HCT116 (cell line): ENCODE data around the gene PFDN4. TPM values are rescaled to one million over a fixed set of nuclear protein-coding genes. Genes with fewer than 3 reads are reported as not detected.

Experiments used
- ATAC-seq: fragments of 200-7000 bp; cut with Tn5 transposase; 2 replicates; pipeline ENCODE4 v1.9.1; 2020; ENCODE audit warnings: mild to moderate bottlenecking, moderate library complexity
- BruUV-seq: library from RNA; stranded (reverse); fragments of 400-500 nt; replicated peaks from 2 replicates; lab custom pipeline; 2021; lab: Mats Ljungman, UMichigan
- CTCF ChIA-PET: fragments of 300-600 bp; sonication (Branson Sonifier 250); formaldehyde crosslinking; loops from one replicate; lab custom pipeline; 2021; ENCODE audit warnings: antibody characterized with exemption; lab: Charles Lee
- POLR2A ChIA-PET: fragments of 300-600, 350-600 bp; sonication (Branson Sonifier 250); formaldehyde crosslinking; loops from one replicate; lab custom pipeline; 2021; ENCODE audit warnings: antibody characterized with exemption; lab: Charles Lee
- RAD21 ChIA-PET, 2 experiments: fragments of 300-600 bp; sonication (Branson Sonifier 250); formaldehyde crosslinking; loops; one replicate each; lab custom pipeline; 2023; ENCODE audit warnings: low total read pairs in 2 of 2; ENCODE audit not compliant: uncharacterized antibody in 2 of 2, unreplicated experiment in 2 of 2, low non-redundant PET in 1 of 2; lab: Charles Lee
- DNase-seq: peaks from one replicate; pipeline ENCODE4 v3.0.0-alpha.2; 2010; ENCODE audit warnings: low read depth, low spot score
- H2AFZ ChIP-seq: fragments of 200-600 bp; shearing (Covaris generic), sonication (generic); 2 replicates; pipeline ENCODE4 v1.6.1; 2017; ENCODE audit warnings: low read depth, mixed run types, mixed read lengths, antibody characterized with exemption, low read length; ENCODE audit not compliant: poor library complexity, severe bottlenecking
- H3K27ac ChIP-seq: 2 replicates; pipeline ENCODE4 v1.5.1; 2012; ENCODE audit warnings: low read depth, low read length
- H3K27me3 ChIP-seq: fragments of 200-600 bp; sonication (generic); 2 replicates; pipeline ENCODE4 v1.6.1; 2016; ENCODE audit warnings: mixed run types, low read length, mixed read lengths; ENCODE audit not compliant: insufficient read depth
- H3K36me3 ChIP-seq, 2 experiments: fragments of 200-500 bp in 1 of 2; fragments of 200-600 bp in 1 of 2; sonication (Bioruptor generic) in 1 of 2; sonication (generic) in 1 of 2; 2 replicates each; pipeline versions ENCODE4 v1.5.1 to v1.6.1; 2014 to 2016; ENCODE audit warnings: low read length in 2 of 2, inconsistent platforms in 1 of 2, mixed read lengths in 1 of 2, mixed run types in 1 of 2; ENCODE audit not compliant: insufficient read depth in 2 of 2, control insufficient read depth in 1 of 2
- H3K4me1 ChIP-seq, 2 experiments: fragments of 200-600 bp in 1 of 2; sonication (generic) in 1 of 2; 2 replicates each; pipeline versions ENCODE4 v1.5.1 to v1.6.1; 2012 to 2017; ENCODE audit warnings: low read length in 2 of 2, inconsistent platforms in 1 of 2, mild to moderate bottlenecking in 1 of 2, mixed read lengths in 1 of 2, mixed run types in 1 of 2, moderate library complexity in 1 of 2; ENCODE audit not compliant: insufficient read depth in 2 of 2, control insufficient read depth in 1 of 2
- H3K4me2 ChIP-seq: fragments of 200-600 bp; sonication (generic); 2 replicates; pipeline ENCODE4 v1.6.1; 2017; ENCODE audit warnings: mixed run types, low read length, mixed read lengths
- H3K4me3 ChIP-seq, 2 experiments: fragments of 200-600 bp in 1 of 2; sonication (generic) in 1 of 2; replicated peaks in 1 of 2; 2 replicates each; pipeline ENCODE4 v1.5.1; 2011 to 2016; ENCODE audit warnings: low read length in 2 of 2, control low read depth in 1 of 2, low read depth in 1 of 2, mild to moderate bottlenecking in 1 of 2, mixed read lengths in 1 of 2, mixed run types in 1 of 2
- H3K79me2 ChIP-seq: fragments of 200-600 bp; sonication (generic); 2 replicates; pipeline ENCODE4 v1.6.1; 2017; ENCODE audit warnings: mild to moderate bottlenecking, mixed run types, low read length, moderate library complexity, mixed read lengths; ENCODE audit not compliant: insufficient read depth
- H3K9ac ChIP-seq: fragments of 200-600 bp; sonication (generic); 2 replicates; pipeline ENCODE4 v1.6.1; 2016; ENCODE audit warnings: low read length, mixed read lengths
- H3K9me2 ChIP-seq: fragments of 200-600 bp; sonication (generic), shearing (Covaris generic); 2 replicates; pipeline ENCODE4 v1.6.1; 2017; ENCODE audit warnings: mixed run types, mild to moderate bottlenecking, moderate library complexity; ENCODE audit not compliant: insufficient read depth
- H3K9me3 ChIP-seq, 2 experiments: fragments of 200-500 bp in 1 of 2; fragments of 200-600 bp in 1 of 2; sonication (Bioruptor generic) in 1 of 2; sonication (generic) in 1 of 2; 2 replicates each; pipeline ENCODE4 v1.6.1; 2014 to 2017; ENCODE audit warnings: low read length in 2 of 2, mixed read lengths in 2 of 2, inconsistent platforms in 1 of 2, low read depth in 1 of 2, mild to moderate bottlenecking in 1 of 2, mixed run types in 1 of 2, moderate library complexity in 1 of 2; ENCODE audit not compliant: control insufficient read depth in 1 of 2, insufficient read depth in 1 of 2
- H4K20me1 ChIP-seq: fragments of 200-600 bp; sonication (generic), shearing (Covaris generic); 2 replicates; pipeline ENCODE4 v1.6.1; 2017; ENCODE audit warnings: mixed run types, mild to moderate bottlenecking, moderate library complexity; ENCODE audit not compliant: insufficient read depth
- ELF1 ChIP-seq: IDR thresholded peaks from 2 replicates; pipeline ENCODE4 v1.6.1; 2012; ENCODE audit warnings: low read depth, borderline replicate concordance
- FOSL1 ChIP-seq: IDR thresholded peaks from 2 replicates; pipeline ENCODE4 v1.6.1; 2012; ENCODE audit warnings: low read depth
- JUND ChIP-seq: IDR thresholded peaks from 2 replicates; pipeline ENCODE4 v1.6.1; 2012
- SIN3A ChIP-seq: IDR thresholded peaks from 2 replicates; pipeline ENCODE4 v1.6.1; 2012; ENCODE audit warnings: low read depth
- intact Hi-C: fragments of 100-400 bp; cut with micrococcal nuclease; formaldehyde crosslinking; loops from 2 replicates; pipeline ENCODE4 v1.10.0; 2022
- total RNA-seq: library from RNA; stranded (reverse); gene quantifications from one replicate; pipeline ENCODE4 v1.2.1, GENCODE V29; 2021; ENCODE audit not compliant: unreplicated experiment
- TF ChIP-seq, protein P1 (sequence below): IDR thresholded peaks from 2 replicates; pipeline ENCODE4 v1.6.1; 2012
- TF ChIP-seq, protein P2 (sequence below): IDR thresholded peaks from 2 replicates; pipeline ENCODE4 v1.6.1; 2012
- TF ChIP-seq, protein P3 (sequence below): IDR thresholded peaks from 2 replicates; pipeline ENCODE4 v1.6.1; 2012; ENCODE audit warnings: low read depth

PFDN4 gene
- total RNA-seq, 1 experiment from 2014 or later, result 71.5 TPM

GRCh38 chr20:54184904-54185626 is 22.8 kb upstream of the PFDN4 start:
- H3K4me3 ChIP-seq, result no peak overlapping the region
- POLR2A ChIA-PET, result no interaction called here
- no peaks in the 10 kb centered on the region for H3K9me3 ChIP-seq
- CTCF ChIA-PET, result no interaction called here
- no peaks in the 10 kb centered on the region for H3K9me2 ChIP-seq
- H3K9ac ChIP-seq, result no peak overlapping the region
- intact Hi-C loops, result no loop called here
- H2AFZ ChIP-seq, result no peak overlapping the region
- DNase-seq (no peak), ATAC-seq (no peak)
- RAD21 ChIA-PET, result no interaction called here
- no peaks in the 10 kb centered on the region for H4K20me1 ChIP-seq
- H3K27me3 ChIP-seq, result no peaks in the 10 kb centered on the region
- no peak overlapping the region for H3K4me2 ChIP-seq
- H3K36me3 ChIP-seq, result no peaks in the 10 kb centered on the region
- H3K27ac ChIP-seq, result no peak overlapping the region
- TF ChIP-seq FOSL1, result no peak
- TF ChIP-seq SIN3A, result no peak
- no peak for TF ChIP-seq ELF1
- no peak for TF ChIP-seq JUND
- TF ChIP-seq, protein P1, sequence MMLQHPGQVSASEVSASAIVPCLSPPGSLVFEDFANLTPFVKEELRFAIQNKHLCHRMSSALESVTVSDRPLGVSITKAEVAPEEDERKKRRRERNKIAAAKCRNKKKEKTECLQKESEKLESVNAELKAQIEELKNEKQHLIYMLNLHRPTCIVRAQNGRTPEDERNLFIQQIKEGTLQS, result no peak
- TF ChIP-seq, protein P2, sequence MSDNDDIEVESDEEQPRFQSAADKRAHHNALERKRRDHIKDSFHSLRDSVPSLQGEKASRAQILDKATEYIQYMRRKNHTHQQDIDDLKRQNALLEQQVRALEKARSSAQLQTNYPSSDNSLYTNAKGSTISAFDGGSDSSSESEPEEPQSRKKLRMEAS, result no peak
- TF ChIP-seq, protein P3, sequence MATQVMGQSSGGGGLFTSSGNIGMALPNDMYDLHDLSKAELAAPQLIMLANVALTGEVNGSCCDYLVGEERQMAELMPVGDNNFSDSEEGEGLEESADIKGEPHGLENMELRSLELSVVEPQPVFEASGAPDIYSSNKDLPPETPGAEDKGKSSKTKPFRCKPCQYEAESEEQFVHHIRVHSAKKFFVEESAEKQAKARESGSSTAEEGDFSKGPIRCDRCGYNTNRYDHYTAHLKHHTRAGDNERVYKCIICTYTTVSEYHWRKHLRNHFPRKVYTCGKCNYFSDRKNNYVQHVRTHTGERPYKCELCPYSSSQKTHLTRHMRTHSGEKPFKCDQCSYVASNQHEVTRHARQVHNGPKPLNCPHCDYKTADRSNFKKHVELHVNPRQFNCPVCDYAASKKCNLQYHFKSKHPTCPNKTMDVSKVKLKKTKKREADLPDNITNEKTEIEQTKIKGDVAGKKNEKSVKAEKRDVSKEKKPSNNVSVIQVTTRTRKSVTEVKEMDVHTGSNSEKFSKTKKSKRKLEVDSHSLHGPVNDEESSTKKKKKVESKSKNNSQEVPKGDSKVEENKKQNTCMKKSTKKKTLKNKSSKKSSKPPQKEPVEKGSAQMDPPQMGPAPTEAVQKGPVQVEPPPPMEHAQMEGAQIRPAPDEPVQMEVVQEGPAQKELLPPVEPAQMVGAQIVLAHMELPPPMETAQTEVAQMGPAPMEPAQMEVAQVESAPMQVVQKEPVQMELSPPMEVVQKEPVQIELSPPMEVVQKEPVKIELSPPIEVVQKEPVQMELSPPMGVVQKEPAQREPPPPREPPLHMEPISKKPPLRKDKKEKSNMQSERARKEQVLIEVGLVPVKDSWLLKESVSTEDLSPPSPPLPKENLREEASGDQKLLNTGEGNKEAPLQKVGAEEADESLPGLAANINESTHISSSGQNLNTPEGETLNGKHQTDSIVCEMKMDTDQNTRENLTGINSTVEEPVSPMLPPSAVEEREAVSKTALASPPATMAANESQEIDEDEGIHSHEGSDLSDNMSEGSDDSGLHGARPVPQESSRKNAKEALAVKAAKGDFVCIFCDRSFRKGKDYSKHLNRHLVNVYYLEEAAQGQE, result no peak
- H3K4me1 ChIP-seq, result peaks cover 19 to 39% of the 10 kb centered on the region in 2 experiments
- no peaks in the 10 kb centered on the region for H3K79me2 ChIP-seq
- BruUV-seq, result no TSS peak
